Midbrain (tissue), 1 donor: ENCODE data around the gene OR10H4.
"Not testable (repeated sequence)": the region's sequence is repeated elsewhere in the genome, so short reads cannot be mapped to it uniquely, and the experiment has no call there.

Source experiments
- DNase-seq: peaks from one replicate; lab custom pipeline; 2025; lab: John Stamatoyannopoulos, UW

The OR10H4 gene

DNA sequence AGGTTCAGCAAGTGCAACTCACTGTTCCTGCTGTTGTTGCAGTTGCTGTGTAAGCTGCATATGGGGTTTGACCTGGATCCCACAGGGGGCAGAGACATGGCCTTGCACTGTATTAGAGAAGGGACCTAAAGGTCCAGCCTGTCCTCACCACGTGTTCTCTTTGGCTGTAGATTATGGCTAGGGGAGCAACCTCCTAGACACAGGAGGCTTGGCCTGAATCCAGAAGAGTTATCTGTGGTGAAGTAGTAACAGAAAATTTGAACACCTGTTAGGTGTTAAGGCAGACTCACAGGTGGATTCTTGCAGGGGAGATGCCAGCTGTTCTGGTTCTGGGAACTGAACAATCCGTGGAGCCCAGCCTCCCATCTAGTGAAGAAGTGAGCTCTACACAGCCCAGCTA is 11.0 kb upstream of the OR10H4 start:
- no peak for DNase-seq

DNA sequence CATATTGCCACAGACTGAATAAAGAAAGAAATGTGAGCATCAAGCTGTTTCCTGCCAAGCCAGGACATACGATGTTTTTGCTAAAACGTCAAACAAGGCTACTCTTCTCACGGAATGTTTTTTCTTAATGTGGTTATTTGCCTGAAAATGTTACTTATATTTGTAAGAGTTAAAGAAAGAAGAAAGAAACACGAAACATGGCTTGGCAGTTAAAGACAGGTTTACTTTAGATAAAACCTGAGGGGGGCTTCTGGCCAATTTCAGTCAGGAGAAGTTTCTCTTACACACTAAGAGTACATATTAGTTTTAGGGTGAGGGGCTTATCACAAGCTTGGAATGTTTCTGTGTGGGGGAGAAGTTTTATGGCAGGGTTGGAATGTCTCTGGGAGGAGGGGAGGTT is 4.4 kb upstream of the OR10H4 start:
- no peak for DNase-seq

DNA sequence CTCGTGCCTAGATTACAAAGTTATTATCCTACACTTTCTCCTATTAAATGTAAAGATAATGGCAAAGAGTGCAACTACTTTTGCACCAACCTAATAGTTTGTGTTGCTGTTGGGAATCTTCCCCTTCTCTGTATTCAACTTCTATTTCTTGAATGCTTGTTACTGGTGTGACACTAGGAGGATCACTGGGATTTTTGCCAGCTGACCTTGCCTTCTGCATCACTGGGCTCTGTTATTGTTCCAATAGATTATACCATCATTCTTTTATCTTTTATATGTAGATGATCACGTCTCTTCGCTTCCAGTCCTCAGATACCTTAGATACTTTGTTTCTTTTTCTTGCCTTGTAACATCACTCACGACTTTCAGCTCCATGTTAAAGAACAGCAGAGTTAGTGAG is 3.5 kb upstream of the OR10H4 start:
- DNase-seq = no peak

DNA sequence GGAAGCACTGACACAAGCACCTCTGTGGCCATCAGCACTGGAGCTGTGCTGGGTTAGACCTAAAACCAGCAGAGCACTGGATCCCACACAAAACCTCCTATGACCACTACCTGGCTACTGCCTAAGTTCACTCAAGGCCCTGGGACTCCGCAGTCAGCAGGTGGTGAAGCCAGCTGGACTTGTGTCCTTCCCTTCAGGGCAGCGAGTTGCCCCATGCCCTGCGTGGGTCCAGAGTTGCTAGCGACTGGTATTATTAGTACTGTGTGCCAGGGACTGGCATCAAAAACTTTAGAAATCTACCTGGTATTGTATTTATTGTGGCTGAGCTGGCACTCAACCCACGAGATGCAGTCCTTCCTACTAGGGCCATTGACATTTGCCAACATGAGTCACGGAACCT is 6.0 kb downstream of the OR10H4 start:
- no peak for DNase-seq

DNA sequence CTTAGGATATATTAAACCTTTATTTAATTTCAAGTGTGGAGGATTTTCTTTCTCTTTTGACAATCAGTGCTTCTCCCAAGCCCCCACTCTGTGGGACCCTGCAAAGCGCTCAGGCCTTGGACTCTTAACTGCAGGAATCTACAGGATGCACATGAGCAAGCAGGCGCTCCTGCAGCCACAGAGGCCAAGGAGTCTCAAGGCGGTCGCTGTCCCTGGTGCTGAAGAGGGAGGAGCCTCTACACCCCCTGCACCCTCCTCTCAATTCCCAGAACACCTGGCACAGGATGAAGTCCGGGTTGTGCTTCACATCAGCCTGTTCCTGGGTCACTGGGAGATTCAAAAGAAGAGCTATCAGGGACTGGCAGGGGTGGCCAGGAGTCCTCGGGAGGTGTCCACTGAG is 13.5 kb downstream of the OR10H4 start:
- no peak for DNase-seq

DNA sequence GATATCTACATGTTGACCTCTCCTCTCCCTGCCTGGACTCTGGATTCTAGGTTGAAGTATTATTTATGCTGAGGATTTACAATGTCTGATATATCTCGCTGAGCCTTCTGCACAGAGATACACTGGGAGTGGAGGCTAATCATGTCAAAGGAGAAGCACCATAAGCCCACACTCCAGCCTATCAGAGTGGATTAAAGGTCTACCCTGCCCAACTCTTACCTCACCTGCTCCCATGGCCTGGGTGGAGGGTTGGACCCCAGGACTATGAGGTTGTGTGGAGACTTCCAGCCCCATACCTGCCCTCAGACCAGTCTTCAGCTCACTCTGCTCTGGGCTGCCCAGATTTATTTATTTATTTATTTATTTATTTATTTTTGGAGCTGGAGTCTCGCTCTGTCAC is 15.4 kb downstream of the OR10H4 start:
- no peak for DNase-seq

DNA sequence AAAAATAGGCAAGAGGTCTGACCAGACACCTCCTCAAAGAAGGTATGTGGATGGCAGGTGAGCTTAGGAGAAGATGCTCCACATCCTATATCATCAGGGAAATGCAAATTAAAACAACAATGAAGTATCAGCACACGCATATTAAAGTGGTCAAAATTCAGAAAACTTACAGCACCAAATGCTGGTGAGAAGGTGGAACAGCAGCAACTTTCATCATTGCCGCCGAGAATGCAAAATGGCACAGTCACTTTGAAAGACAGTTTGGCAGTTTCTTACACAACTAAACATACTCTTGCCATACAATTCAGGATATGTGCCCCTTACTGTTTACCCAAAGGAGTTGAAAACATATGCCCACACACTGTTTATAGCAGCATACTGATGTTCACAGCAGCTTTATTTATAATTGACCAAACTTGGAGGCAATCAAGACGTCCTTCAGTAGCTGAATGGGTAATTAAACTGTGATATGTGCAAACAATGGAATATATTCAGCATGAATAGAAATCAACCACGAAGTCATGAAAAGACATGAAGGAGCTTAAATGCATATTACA is 22.5 kb downstream of the OR10H4 start:
- no peak for DNase-seq

DNA sequence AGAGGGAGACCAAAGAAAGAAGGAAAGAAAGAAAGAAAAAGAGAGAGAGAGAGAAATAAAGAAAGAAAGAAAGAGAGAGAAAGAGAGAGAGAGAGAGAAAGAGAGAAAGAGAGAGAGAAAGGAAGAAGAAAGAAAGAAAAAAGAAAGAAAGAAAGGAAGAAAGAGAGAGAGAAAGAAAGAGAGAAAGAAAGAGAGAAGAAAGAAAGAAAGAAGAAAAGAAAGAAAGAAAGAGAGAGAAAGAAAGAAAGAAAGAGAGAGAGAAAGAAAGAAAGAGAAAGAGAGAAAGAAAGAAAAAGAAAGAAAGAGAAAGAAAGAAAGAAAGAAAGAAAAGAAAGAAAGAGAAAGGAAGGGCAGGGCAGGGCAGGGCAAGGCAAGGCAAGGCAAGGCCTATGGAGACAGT is 23.2 kb downstream of the OR10H4 start:
- DNase-seq = not testable (repeated sequence)

DNA sequence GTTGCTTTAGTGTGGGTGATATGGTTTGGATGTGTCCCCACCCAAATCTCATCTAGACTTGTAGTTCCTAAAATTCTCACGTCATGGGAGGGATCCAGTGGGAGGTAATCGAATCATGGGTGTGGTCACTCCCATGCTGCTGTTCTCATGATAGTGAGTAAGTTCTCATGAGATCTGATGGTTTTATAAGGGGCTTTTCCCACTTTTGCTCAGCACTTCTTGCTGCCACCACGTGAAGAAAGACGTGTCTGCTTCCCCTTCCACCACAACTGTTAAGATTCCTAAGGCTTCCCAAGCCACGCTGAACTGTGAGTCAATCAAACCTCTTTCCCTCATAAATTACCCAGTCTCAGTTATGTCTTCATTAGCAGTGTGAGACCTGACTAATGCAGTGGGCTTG is 26.0 kb downstream of the OR10H4 start:
- no peak for DNase-seq

DNA sequence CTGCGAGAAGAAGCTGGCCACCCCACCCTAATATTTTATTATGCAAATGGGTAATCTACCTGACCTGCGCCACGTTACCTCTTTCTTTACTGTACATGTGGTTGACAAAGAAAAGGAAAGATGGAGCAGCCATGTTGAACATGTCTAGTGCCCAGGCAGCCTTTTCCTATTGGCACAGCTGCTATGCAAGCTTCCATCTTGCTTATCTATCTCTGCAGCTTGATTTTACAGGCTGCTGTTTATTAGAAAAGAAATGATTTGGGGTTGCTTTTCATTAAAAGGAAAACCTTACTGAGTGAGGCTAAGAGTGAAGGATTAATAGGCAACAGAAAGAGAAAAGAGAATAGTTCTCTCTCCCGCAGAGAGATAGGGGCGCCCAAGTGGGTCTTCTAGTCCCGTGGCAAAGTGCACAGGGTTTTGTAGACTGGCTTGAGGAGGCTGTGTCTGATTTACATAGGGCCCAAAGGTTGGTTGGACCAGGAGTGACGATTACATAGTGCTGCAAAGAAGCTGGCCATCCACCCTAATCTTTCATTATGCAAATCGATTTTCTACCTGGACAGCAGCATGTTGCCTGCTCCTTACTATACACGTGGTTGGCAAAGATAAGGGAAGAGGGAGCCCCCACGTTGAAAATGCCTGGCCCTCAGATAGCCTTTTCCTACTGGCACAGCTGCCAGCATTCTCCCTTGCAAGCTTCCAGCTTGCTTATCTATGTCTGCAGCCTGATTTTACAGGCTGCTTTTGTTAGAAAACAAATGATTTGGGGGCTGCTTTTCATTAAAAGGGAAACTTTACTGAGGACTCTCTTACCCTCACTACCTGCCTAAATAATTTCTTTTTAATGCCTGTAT is 28.3 kb downstream of the OR10H4 start:
- no peak for DNase-seq

DNA sequence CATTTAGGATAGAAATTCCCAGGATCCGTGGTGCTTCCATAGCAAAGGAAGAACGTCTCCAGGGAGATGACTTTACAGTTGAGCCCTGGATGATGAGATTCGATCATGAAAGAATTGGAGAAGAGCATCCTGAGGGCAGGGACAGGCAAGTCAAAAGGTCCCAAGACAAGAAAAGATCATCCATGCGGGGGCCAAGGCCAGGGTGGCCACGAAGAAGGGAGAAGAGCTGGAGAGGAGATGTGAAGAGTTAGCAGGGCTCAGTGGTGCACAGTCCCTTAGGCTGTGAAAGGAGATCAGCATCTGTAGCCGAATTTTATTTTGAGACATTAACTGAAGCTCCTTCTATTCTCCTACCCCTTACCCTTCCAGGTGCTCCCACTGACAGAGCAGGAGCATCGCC is 28.9 kb downstream of the OR10H4 start:
- no peak for DNase-seq

DNA sequence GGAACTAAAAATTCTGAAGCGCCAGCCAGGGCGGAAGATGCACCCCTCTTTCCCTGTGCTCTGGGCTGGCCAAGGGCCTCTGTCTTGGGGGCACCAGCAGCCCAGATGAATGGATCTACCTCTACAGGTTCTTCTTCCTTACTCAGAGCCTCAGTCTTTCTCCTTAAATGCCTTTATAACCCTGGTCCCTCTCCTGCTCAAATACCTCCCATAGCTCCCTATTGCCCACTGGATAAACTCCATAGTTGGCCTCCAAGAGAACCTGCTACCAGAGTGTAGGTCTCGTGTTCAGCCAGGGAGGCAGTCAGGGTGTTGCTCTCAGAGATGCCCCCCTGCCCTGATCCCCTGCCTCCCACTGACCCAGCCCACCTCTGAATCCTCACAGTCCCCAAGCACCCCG is 30.5 kb downstream of the OR10H4 start:
- no peak for DNase-seq

DNA sequence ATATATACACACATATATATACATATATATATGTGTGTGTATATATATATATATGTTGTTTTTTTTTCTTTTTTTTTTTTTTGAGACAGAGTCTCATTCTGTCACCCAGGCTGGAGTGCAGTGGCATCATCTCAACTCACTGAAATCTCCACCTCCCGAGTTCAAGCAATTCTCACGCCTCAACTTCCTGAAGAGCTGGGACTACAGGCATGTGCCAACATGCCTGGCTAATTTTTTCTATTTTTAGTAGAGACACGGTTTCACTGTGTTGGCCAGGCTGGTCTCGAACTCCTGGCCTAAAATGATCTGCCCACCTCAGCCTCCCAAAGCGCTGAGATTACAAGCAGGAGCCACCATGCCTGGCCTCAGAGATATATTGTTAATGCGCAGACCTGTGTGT is 37.0 kb downstream of the OR10H4 start:
- DNase-seq = not testable (repeated sequence)

DNA sequence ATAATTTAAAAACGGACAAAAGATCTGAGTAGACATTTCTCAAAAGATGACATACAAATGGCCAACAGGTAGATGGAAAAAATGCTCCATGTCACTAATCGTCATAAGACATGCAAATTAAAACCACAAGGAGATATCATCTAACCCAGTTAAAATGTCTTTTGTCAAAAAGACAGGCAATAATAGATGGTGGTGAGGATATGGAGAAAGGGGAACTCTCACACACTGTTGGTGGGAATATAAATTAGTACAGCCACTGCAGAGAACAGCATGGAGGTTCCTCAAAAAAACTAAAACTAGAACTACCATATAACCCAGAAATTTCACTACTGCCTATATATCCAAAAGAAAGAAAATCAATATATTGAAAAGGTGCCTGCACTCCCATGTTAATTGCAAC is 37.9 kb downstream of the OR10H4 start:
- no peak for DNase-seq

DNA sequence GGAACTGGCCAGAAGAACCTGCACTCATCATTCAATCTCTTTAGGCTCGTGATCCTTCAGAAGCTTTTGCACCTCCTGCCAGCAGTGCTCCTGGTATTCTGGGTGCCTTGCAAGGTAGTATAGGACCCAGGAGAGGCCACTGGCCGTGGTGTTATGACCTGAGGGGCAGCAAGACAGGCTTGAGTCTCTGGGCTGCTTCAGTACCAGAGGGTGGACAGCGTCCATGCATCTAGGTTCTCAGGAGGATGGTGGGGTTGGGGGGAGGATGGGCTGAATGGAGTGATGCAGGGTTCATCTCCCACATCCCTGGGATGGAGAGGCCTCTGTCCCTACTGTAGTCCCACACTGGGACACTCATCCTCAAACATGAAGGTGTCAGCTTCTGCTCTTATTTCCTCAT is 41.1 kb downstream of the OR10H4 start:
- no peak for DNase-seq

DNA sequence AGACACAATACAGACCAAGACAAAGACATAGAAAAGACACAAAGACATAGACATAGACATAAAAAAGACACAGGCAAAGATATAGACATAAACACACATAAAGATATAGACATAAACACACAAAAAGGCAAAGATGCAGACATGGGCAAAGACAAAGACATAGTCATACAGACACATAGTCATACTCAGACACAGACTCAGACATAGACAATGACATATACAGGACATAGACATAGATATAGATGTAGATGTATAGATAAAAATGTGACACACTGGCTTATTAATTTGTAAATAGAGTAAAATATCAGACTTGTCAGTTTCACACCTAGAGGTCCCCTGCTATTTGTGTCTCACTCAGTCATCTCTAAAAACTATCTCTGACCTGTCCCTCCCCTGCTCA is 42.8 kb downstream of the OR10H4 start:
- no peak for DNase-seq

DNA sequence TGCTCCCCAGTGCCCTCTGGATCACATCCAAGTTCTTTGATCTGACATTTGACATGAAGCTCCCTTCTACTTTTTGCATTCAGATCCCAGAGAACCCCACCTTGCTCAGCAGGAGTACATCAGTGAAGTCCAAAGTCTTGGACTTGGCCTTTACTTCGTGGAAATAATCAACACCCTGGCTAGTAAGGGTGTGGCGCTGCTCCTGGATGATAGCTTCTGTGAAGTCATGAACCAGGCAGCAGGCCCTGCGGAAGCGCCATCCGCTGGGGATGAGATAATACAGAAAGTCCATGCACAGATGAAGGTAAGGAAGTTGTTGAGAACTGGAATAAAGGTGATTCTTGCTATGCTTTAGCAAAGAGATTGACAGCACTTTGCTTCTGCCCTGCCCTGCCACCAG is 43.2 kb downstream of the OR10H4 start:
- DNase-seq = no peak

DNA sequence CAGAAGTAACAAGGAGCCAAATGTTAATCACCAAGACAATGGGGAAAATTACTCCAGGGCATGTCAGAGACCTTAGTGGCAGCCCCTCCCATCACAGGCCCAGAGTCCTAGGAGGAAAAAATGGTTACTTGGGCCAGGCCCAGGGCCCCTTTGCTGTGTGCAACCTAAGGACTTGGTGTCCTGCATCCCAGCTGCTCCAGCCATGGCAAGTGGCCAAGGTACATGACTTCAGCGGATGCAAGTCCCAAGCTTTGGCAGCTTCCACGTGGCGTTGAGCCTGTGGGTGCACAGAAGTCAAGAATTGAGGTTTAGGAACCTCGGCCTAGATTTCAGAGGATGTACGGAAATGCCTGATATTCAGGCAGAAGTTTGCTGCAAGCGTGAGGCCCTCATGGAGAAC is 46.7 kb downstream of the OR10H4 start:
- no peak for DNase-seq

DNA sequence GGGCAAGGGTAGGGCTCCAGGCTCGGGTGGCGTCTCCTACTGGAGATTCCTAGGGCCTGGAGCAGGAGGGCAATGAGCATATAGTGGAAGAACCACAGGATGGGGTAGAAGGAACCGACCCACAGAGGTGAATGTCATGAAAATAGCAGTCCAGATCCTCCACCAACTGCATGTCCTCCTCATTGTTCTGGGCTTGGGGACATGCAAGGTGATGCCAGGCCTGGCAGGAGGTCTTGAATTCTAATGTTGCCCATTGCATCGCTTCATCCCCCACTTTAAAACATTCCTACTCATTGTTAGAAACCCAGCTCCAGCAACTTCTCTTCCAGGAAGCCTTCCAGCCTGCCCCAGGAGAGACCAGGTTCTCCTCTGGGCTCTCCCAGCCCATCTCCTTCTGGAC is 49.4 kb downstream of the OR10H4 start:
- no peak for DNase-seq
